MCF 10A (cell line): ENCODE results near the gene EIF6. TPM values are rescaled to one million over a fixed set of nuclear protein-coding genes. Genes with fewer than 3 reads are reported as not detected.

Source experiments
- BruUV-seq: library from RNA; stranded (reverse); fragments of 400-500 nt; replicated peaks from 2 replicates; lab custom pipeline; 2021; lab: Mats Ljungman, UMichigan
- CTCF ChIA-PET: fragments of 300-600 bp; sonication (Branson Sonifier 250); formaldehyde crosslinking; extraction: SDS; loops from one replicate; lab custom pipeline; 2021; ENCODE audit warnings: antibody characterized with exemption, inconsistent platforms; lab: Yijun Ruan, JAX
- POLR2A ChIA-PET: fragments of 300-600, 350-650 bp; sonication (Branson Sonifier 250); formaldehyde crosslinking; extraction: SDS; loops from one replicate; lab custom pipeline; 2020; ENCODE audit warnings: antibody characterized with exemption, inconsistent platforms; lab: Yijun Ruan, JAX
- DNase-seq: peaks from one replicate; pipeline ENCODE4 v3.0.0-alpha.2; 2018; ENCODE audit not compliant: unreplicated experiment
- H3K27ac Mint-ChIP-seq: one replicate; pipeline ENCODE4 v1.8.0; 2022; ENCODE audit warnings: mild to moderate bottlenecking, low read depth, mixed read lengths; ENCODE audit not compliant: unreplicated experiment
- H3K27me3 Mint-ChIP-seq: one replicate; pipeline ENCODE4 v1.8.0; 2022; ENCODE audit warnings: mixed read lengths; ENCODE audit not compliant: insufficient read depth, unreplicated experiment
- H3K36me3 Mint-ChIP-seq: one replicate; pipeline ENCODE4 v1.8.0; 2022; ENCODE audit warnings: mild to moderate bottlenecking, moderate library complexity, mixed read lengths; ENCODE audit not compliant: insufficient read depth, unreplicated experiment
- H3K4me1 Mint-ChIP-seq: one replicate; pipeline ENCODE4 v1.8.0; 2022; ENCODE audit warnings: mixed read lengths; ENCODE audit not compliant: insufficient read depth, unreplicated experiment
- H3K4me3 Mint-ChIP-seq: one replicate; pipeline ENCODE4 v1.8.0; 2022; ENCODE audit warnings: mild to moderate bottlenecking, moderate library complexity, mixed read lengths; ENCODE audit not compliant: unreplicated experiment
- H3K9me3 Mint-ChIP-seq: one replicate; pipeline ENCODE4 v1.8.0; 2022; ENCODE audit warnings: mixed read lengths; ENCODE audit not compliant: unreplicated experiment
- intact Hi-C: fragments of 100-400 bp; cut with micrococcal nuclease; formaldehyde crosslinking; loops from 2 replicates; pipeline ENCODE4 v1.14.1; 2022
- total RNA-seq: library from RNA; stranded (reverse); gene quantifications from 2 replicates; pipeline ENCODE4 v1.2.3, GENCODE V29; 2022
- TF ChIP-seq, protein P1 (sequence below): fragments of 200-600 bp; IDR thresholded peaks from one replicate; pipeline ENCODE4 v1.8.0; 2022; ENCODE audit warnings: antibody characterized with exemption, mild to moderate bottlenecking; ENCODE audit not compliant: unreplicated experiment

The EIF6 gene
- total RNA-seq, 1 experiment from 2014 or later = 322 TPM

DNA sequence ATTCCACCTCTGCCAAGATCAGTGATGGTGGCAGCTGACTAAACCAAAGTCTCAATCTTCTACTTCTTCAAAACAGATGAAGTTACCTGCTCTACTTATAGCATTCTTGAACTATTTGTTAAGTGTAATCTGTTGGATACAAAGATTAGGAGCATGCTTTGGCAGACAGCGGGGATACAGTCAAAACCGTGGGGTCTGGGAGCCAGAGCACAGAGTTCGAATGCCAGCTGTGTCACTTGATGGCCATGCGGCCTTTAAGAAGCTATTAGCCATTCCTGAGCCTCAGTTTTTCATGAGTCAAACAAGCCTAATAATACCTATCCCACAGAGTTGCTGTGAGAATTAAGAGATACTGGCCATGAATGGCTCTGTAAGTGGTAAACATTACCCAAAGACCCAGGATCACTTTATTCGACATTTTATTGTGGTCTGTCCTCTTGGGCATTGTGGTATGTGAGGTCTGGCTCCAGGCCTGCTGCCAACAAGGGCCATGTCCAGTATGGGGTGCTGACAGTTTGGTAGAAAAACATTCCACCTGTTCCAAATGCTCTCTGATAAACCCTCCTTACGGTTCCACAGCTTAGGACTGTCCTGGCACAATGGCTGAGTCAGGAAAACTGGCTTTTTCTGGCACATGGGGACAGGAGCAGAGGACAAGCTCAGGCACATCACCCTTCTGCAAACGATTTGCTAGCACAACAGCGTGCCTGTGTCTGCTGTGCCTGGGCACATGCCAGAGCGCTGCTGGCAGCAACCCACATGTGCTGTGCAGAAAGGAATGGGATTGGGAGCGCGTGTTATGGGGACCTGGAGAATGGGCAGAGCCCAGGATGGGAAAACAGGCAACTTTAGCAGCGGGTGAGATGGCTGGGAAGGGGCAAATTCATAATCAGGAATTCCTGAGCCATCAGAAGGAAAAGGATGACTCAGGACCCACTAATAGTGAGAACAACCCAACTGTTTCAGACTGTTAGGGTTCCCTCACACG lies 23.4 kb upstream of the EIF6 start:
- Mint-ChIP-seq H3K27ac (peak overlapping the region; percentile 94), H3K36me3 (peaks cover 6% of the 10 kb centered on the region), H3K4me1 (peaks cover 73% of the 10 kb centered on the region), H3K27me3 (no peaks in the 10 kb centered on the region), H3K4me3 (peak overlapping the region; percentile 31), H3K9me3 (no peaks in the 10 kb centered on the region)
- peak; percentile 96 for DNase-seq
- TF ChIP-seq, protein P1, sequence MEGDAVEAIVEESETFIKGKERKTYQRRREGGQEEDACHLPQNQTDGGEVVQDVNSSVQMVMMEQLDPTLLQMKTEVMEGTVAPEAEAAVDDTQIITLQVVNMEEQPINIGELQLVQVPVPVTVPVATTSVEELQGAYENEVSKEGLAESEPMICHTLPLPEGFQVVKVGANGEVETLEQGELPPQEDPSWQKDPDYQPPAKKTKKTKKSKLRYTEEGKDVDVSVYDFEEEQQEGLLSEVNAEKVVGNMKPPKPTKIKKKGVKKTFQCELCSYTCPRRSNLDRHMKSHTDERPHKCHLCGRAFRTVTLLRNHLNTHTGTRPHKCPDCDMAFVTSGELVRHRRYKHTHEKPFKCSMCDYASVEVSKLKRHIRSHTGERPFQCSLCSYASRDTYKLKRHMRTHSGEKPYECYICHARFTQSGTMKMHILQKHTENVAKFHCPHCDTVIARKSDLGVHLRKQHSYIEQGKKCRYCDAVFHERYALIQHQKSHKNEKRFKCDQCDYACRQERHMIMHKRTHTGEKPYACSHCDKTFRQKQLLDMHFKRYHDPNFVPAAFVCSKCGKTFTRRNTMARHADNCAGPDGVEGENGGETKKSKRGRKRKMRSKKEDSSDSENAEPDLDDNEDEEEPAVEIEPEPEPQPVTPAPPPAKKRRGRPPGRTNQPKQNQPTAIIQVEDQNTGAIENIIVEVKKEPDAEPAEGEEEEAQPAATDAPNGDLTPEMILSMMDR = no peak
- ChIA-PET CTCF (interaction anchor here (0.7 to 16.2 kb wide), 19 partner anchors 11 to 784 kb away, joined by 3 to 374 read pairs (median 4); partner anchors contain the start of genes CEP250, EIF6, GDF5 and UQCC1), POLR2A (interaction anchor here (0.6 to 13.4 kb wide), 32 partner anchors 9 to 1157 kb away, joined by 3 to 468 read pairs (median 7); partner anchors contain the start of genes CEP250, EDEM2, EIF6 and GDF5)
- intact Hi-C loops = loop anchor here (1.0 kb wide), 1 partner anchor 163 kb away; no protein-coding TSS in a partner anchor
- BruUV-seq = TSS peak; percentile 84

DNA sequence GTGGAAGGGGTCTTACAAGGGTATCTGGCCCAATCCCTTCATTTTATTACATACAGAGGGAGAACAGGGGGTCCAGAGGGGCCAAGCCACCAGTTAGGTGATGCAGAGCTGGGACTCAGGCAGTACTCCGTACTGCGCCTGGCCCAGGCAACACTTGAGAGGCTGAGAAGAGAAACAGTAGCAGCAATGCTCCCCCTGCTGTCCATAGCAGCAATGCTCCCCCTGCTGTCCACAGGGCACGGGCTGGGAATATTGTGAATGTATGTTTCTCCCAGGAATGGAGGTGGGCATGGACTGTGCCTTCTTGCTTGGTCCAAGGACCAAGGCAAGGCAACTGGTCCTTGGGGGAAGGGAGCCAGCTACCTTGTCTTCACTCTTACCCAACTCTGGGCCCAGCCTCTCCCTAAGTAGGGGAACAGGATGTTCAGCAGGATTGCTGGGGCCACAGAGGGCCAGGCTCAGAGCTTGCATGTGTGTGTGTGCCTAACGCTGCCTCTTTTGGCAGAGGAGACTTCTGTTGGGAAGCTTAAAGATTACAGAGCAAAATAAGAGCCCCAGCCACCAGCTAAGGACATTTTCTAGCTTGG lies 22.5 kb upstream of the EIF6 start:
- Mint-ChIP-seq H3K36me3 (peaks cover 6% of the 10 kb centered on the region), H3K9me3 (no peaks in the 10 kb centered on the region), H3K4me3 (peak overlapping the region; percentile 72), H3K4me1 (peaks cover 70% of the 10 kb centered on the region), H3K27me3 (no peaks in the 10 kb centered on the region), H3K27ac (peak overlapping the region; percentile 94)
- ChIA-PET CTCF (interaction anchor here (0.6 to 16.2 kb wide), 23 partner anchors 10 to 1302 kb away, joined by 3 to 374 read pairs (median 4); partner anchors contain the start of genes CEP250, EIF6, GDF5 and UQCC1), POLR2A (interaction anchor here (0.5 to 13.4 kb wide), 35 partner anchors 8 to 646 kb away, joined by 3 to 468 read pairs (median 6); partner anchors contain the start of genes ACSS2, CEP250, EDEM2 and EIF6)
- DNase-seq = peak; percentile 99
- intact Hi-C loops = loop anchor here (1.0 kb wide), 1 partner anchor 162 kb away; no protein-coding TSS in a partner anchor
- TF ChIP-seq, protein P1 = peak; percentile 79
- no TSS peak for BruUV-seq

DNA sequence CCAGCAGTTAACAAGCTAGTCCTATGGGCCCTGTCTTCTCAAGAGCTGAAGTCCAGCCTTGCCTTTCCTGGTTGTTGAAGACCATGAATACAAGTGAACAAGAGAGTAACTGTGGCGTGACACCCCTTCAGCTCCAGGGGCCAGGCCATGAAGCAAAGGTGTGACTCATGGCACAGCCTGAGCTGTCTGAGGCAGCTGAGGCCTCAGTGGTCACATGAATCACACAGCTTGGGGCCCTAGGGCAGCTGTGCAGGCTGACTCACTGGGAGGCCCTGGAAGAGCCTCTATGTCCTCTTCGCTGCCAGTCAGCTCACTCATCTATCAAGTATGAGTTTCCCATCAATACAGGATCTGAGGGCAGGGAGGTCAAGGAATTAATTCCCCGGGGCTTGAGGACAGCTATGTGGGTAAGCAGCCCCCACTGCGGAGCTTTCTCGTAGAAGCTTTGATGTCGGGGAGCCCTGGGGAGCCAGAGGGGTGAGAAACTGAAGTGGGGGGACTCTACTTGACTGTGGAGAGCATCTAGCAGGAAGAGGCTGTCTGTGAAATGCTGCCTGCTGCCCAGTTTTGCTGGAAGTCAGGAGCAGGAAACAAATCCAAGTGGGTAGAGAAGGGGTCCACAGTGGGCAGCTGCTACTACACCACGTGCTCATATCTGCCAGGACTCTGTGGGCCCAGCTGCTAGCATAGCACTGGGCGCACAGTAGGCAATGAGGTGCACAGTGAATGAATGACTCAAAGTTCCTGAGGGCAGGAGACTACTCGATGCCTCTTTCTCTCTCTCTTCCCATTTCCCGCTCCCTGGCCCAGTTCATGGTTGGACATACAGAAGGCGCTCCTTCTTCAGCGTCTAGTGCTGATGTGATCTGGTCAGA lies 21.3 kb upstream of the EIF6 start:
- BruUV-seq = no TSS peak
- CTCF ChIA-PET = interaction anchor here (0.5 to 16.2 kb wide), 26 partner anchors 12 to 1300 kb away, joined by 3 to 374 read pairs (median 10); partner anchors contain the start of genes CEP250, EIF6, FAM83C and GDF5
- intact Hi-C loops = no loop called here
- peaks cover 6% of the 10 kb centered on the region for H3K36me3 Mint-ChIP-seq
- peak overlapping the region; percentile 72 for H3K4me3 Mint-ChIP-seq
- TF ChIP-seq, protein P1 = no peak
- no peaks in the 10 kb centered on the region for H3K9me3 Mint-ChIP-seq
- H3K4me1 Mint-ChIP-seq = peaks cover 70% of the 10 kb centered on the region
- H3K27ac Mint-ChIP-seq = peak overlapping the region; percentile 94
- no peaks in the 10 kb centered on the region for H3K27me3 Mint-ChIP-seq
- peak; percentile 99 for DNase-seq
- POLR2A ChIA-PET = interaction anchor here (0.5 to 13.4 kb wide), 35 partner anchors 8 to 750 kb away, joined by 3 to 468 read pairs (median 5); partner anchors contain the start of genes CEP250, EDEM2, EIF6 and GDF5
